Adrenal gland (tissue), 5 donors: Measurements from ENCODE around the gene PRPF40A.

Experiments
- CTCF ChIP-seq, 6 experiments: fragments of 450-650 bp in 4 of 6; fragments of 200-600 bp in 2 of 6; sonication (generic) in 1 of 6; IDR thresholded peaks; 1 replicate in 5 of 6; 2 replicates in 1 of 6; pipeline versions ENCODE4 v1.5.1 to v1.8.0; 2016 to 2021; ENCODE audit warnings: antibody characterized with exemption in 6 of 6, mild to moderate bottlenecking in 2 of 6, moderate library complexity in 1 of 6
- POLR2A ChIP-seq, 2 donors: fragments of 450-650 bp; IDR thresholded peaks; one replicate each; pipeline ENCODE4 v1.6.1; 2017; ENCODE audit warnings: antibody characterized with exemption in 2 of 2, mild to moderate bottlenecking in 2 of 2, moderate library complexity in 1 of 2
- donor health status: DM: no; HTN: no; CAD: no.

GRCh38 chr2:152716805-152717227 lies 445 bp downstream of the PRPF40A start:
- no peak for TF ChIP-seq CTCF (IDR thresholded peaks at IDR 0.05)
- no peak for TF ChIP-seq POLR2A (IDR thresholded peaks at IDR 0.05)
